Neural crest cell (in vitro differentiated cells): ENCODE data around the gene NFIX. TPM values are rescaled to one million over a fixed set of nuclear protein-coding genes. Genes with fewer than 3 reads are reported as not detected.

Experiments used
- DNase-seq: peaks from one replicate; pipeline ENCODE4 v3.0.0; 2021; ENCODE audit warnings: low read depth, mixed read lengths, low spot score
- H3K27ac Mint-ChIP-seq: one replicate; pipeline ENCODE4 v1.8.0; 2021; ENCODE audit warnings: mild to moderate bottlenecking, mixed read lengths; ENCODE audit not compliant: unreplicated experiment
- H3K27me3 Mint-ChIP-seq: 2 replicates; pipeline ENCODE4 v1.8.0; 2021; ENCODE audit warnings: low read depth, mild to moderate bottlenecking, mixed read lengths
- H3K36me3 Mint-ChIP-seq: 2 replicates; pipeline ENCODE4 v1.8.0; 2021; ENCODE audit warnings: low read depth, mild to moderate bottlenecking, mixed read lengths
- H3K4me1 Mint-ChIP-seq: 2 replicates; pipeline ENCODE4 v1.8.0; 2021; ENCODE audit warnings: mixed read lengths
- H3K4me3 Mint-ChIP-seq: one replicate; pipeline ENCODE4 v1.8.0; 2021; ENCODE audit warnings: mild to moderate bottlenecking, mixed read lengths
- H3K9me3 Mint-ChIP-seq: 2 replicates; pipeline ENCODE4 v1.8.0; 2021; ENCODE audit warnings: mixed read lengths
- CTCF ChIP-seq: fragments of 200-600 bp; sonication (generic); conservative IDR thresholded peaks from 2 replicates; pipeline ENCODE4 v1.5.0; 2021; ENCODE audit warnings: antibody characterized with exemption, mild to moderate bottlenecking
- total RNA-seq: library from RNA; stranded (reverse); gene quantifications from 2 replicates; pipeline ENCODE4 v1.2.1, GENCODE V29; 2021

Gene NFIX
- total RNA-seq, 1 donor from 2014 or later = 0.68 TPM

DNA sequence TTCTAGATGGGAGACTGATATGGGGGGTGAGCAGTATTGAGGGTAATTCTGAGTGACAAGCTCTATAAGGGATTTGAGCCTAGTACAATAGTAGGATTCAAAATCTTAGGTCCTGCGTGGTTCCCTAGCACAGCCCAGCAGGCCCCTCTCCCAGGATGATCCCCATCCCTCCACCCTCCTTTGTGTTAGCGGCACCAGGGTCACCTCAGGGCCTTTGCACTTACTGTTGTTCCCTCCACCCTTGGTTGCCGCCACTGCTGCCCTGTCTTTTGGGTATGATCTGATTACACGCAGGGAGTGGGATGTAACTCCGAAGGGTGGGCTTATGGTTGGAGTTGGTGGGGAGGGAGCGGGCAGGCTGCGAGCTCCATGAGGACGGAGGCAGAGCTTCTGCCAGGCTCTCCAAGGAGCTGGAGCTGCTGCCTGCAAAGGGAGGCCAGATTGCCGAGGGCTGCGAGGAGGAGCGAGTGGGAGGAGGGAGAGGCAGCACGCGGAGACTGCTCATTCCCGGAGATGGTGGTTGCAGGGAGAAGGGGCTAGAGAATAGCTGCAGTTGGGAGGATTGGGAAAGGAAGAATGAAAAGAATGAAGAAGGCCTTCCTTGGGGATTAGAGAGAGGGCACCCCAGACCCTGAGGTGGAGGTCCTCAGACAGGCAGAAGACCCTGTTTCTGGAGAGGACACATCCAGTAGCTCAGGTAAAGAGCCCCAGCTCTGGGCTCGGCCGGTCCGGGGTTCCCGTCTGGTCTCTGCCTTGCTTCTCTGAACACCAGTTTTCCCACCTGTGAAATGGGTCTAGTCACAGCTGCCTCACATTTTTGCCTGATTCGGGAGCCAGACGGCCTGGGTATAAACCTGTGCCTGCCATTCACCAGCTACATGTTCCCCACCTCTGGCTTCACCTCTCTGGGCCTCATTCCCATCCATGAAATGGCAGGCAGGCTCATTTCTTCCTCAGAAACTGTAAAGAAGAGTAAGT lies 128.0 kb downstream of the NFIX start:
- H3K4me3 Mint-ChIP-seq = peak overlapping the region; percentile 77
- H3K9me3 Mint-ChIP-seq = no peaks in the 10 kb centered on the region
- no peak for DNase-seq
- H3K36me3 Mint-ChIP-seq = no peaks in the 10 kb centered on the region
- H3K4me1 Mint-ChIP-seq = peaks cover 24% of the 10 kb centered on the region
- TF ChIP-seq CTCF = no peak
- no peak overlapping the region for H3K27ac Mint-ChIP-seq
- no peaks in the 10 kb centered on the region for H3K27me3 Mint-ChIP-seq

GRCh38 chr19:13127051-13127450 lies 131.8 kb downstream of the NFIX start:
- no peaks in the 10 kb centered on the region for H3K27me3 Mint-ChIP-seq
- no peaks in the 10 kb centered on the region for H3K9me3 Mint-ChIP-seq
- no peak for TF ChIP-seq CTCF
- H3K4me3 Mint-ChIP-seq = no peak overlapping the region
- no peaks in the 10 kb centered on the region for H3K36me3 Mint-ChIP-seq
- H3K27ac Mint-ChIP-seq = no peak overlapping the region
- DNase-seq = no peak
- peaks cover 18% of the 10 kb centered on the region for H3K4me1 Mint-ChIP-seq

GRCh38 chr19:13127811-13128575 lies 132.7 kb downstream of the NFIX start:
- H3K4me3 Mint-ChIP-seq = no peak overlapping the region
- no peak overlapping the region for H3K27ac Mint-ChIP-seq
- H3K4me1 Mint-ChIP-seq = peaks cover 19% of the 10 kb centered on the region
- H3K27me3 Mint-ChIP-seq = no peaks in the 10 kb centered on the region
- no peaks in the 10 kb centered on the region for H3K9me3 Mint-ChIP-seq
- DNase-seq = no peak
- no peaks in the 10 kb centered on the region for H3K36me3 Mint-ChIP-seq
- no peak for TF ChIP-seq CTCF

GRCh38 chr19:13128583-13128982 lies 133.3 kb downstream of the NFIX start:
- Mint-ChIP-seq H3K36me3 (no peaks in the 10 kb centered on the region), H3K4me3 (no peak overlapping the region), H3K9me3 (no peaks in the 10 kb centered on the region), H3K4me1 (peaks cover 19% of the 10 kb centered on the region), H3K27me3 (no peaks in the 10 kb centered on the region), H3K27ac (no peak overlapping the region)
- no peak for TF ChIP-seq CTCF
- DNase-seq = no peak

DNA sequence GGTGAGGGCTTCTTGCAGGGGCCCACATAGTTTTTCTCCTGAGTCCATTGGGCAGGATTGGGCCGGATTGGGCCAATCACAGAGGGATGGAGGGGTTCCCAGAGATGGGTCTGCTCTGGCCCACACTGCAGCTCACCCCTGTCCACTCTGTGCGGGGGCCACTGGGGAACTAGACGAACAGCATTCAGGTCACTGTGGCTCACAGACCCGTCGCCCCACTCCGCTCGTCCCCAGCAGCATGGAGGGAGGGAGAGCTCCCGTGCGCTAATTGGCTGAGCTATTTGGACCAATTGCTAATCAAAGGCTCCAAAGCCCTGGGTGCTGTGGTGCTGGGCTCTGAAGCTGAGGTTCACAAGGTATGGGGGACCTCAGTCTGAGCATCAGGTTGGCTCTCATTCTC lies 134.1 kb downstream of the NFIX start:
- TF ChIP-seq CTCF = no peak
- H3K4me1 Mint-ChIP-seq = peaks cover 19% of the 10 kb centered on the region
- no peak overlapping the region for H3K27ac Mint-ChIP-seq
- DNase-seq = no peak
- H3K4me3 Mint-ChIP-seq = no peak overlapping the region
- no peaks in the 10 kb centered on the region for H3K9me3 Mint-ChIP-seq
- H3K27me3 Mint-ChIP-seq = no peaks in the 10 kb centered on the region
- no peaks in the 10 kb centered on the region for H3K36me3 Mint-ChIP-seq
